ENCODE data around the gene KAT2A.

DNA sequence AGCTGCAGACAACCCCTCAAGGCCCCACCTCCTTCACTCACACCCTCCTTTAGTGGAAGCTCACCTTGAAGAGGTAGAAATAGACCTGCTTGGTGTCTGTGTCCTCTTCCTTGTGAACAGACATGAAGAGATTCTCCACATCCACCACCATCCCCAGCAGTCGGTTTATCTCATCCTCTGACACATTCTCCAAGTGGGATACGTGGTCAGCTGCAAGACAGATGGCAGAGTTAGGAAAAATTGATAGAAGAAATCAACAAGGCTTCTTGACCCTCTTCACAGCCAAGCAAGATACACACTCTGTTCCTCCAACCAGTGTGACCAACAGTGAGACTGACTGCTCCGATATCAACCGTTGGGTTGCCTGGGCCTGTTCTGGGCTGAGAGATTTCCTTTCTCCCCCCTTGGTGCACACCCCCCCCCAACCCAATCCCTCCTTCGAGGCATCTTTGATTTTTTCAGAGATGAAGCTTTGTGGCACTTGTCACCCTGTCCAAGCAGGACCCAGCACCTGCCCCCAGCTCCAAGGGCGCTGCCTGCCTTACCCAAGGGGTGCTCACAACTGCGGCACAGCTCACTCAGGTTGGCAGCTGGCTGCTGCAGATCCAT, 902 bp downstream of the KAT2A start:
- no peak for TF ChIP-seq MAX (CRISPR knock-in tag; IDR thresholded peaks at IDR 0.05)
- no peak for TF ChIP-seq RAD21 (CRISPR knock-in tag; conservative IDR thresholded peaks at IDR 0.05 in 1 of 2, IDR thresholded peaks at IDR 0.05 in 1 of 2)
- no peak for TF ChIP-seq POLR2A (conservative IDR thresholded peaks at IDR 0.05)
- no peak for TF ChIP-seq SRF (CRISPR knock-in tag; IDR thresholded peaks at IDR 0.05)
- TF ChIP-seq, protein P1, sequence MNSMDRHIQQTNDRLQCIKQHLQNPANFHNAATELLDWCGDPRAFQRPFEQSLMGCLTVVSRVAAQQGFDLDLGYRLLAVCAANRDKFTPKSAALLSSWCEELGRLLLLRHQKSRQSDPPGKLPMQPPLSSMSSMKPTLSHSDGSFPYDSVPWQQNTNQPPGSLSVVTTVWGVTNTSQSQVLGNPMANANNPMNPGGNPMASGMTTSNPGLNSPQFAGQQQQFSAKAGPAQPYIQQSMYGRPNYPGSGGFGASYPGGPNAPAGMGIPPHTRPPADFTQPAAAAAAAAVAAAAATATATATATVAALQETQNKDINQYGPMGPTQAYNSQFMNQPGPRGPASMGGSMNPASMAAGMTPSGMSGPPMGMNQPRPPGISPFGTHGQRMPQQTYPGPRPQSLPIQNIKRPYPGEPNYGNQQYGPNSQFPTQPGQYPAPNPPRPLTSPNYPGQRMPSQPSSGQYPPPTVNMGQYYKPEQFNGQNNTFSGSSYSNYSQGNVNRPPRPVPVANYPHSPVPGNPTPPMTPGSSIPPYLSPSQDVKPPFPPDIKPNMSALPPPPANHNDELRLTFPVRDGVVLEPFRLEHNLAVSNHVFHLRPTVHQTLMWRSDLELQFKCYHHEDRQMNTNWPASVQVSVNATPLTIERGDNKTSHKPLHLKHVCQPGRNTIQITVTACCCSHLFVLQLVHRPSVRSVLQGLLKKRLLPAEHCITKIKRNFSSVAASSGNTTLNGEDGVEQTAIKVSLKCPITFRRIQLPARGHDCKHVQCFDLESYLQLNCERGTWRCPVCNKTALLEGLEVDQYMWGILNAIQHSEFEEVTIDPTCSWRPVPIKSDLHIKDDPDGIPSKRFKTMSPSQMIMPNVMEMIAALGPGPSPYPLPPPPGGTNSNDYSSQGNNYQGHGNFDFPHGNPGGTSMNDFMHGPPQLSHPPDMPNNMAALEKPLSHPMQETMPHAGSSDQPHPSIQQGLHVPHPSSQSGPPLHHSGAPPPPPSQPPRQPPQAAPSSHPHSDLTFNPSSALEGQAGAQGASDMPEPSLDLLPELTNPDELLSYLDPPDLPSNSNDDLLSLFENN (IDR thresholded peaks at IDR 0.05; ENCODE audit: low read depth in 2 of 2, low read length in 2 of 2), result no peak
- TF ChIP-seq EGR1 (conservative IDR thresholded peaks at IDR 0.05), result no peak
- no peak for TF ChIP-seq JUN (IDR thresholded peaks at IDR 0.05; ENCODE audit: borderline replicate concordance, low read depth, low read length)
- TF ChIP-seq JUN (CRISPR knock-in tag; IDR thresholded peaks at IDR 0.05; ENCODE audit: borderline replicate concordance), result no peak
- no peak for TF ChIP-seq CBX5 (IDR thresholded peaks at IDR 0.05; ENCODE audit: borderline replicate concordance, low read depth)
